GM19238 (cell line): ENCODE measurements around the gene SMIM9.
A peak's percentile ranks its signal among the peaks of the same experiment; 100 is the strongest.

ENCODE experiments used
- DNase-seq: peaks from one replicate; pipeline ENCODE4 v3.0.0; 2011; ENCODE audit warnings: low spot score; ENCODE audit not compliant: insufficient read length

SMIM9 gene

GRCh38 chrX:154815274-154815818 lies 19.1 kb downstream of the SMIM9 start:
- no peak for DNase-seq

- no peak for DNase-seq
Observed at GRCh38 chrX:154813801-154814200, 20.7 kb downstream of the SMIM9 start.

GRCh38 chrX:154812341-154813101 lies 21.9 kb downstream of the SMIM9 start:
- no peak for DNase-seq

- no peak for DNase-seq
Observed at GRCh38 chrX:154809939-154810665, 24.4 kb downstream of the SMIM9 start.

- DNase-seq = no peak
Observed at GRCh38 chrX:154806837-154807501, 27.5 kb downstream of the SMIM9 start.

GRCh38 chrX:154805696-154806091 lies 28.8 kb downstream of the SMIM9 start:
- no peak for DNase-seq

- peak; percentile 66 for DNase-seq
Observed at GRCh38 chrX:154804957-154805695, 29.3 kb downstream of the SMIM9 start, which contains the start of gene MPP1. TSS of gene MPP1 (minus strand) at chrX:154805485. CDS start at chrX:154805373, 112 bp downstream.

GRCh38 chrX:154804261-154804956 lies 30.1 kb downstream of the SMIM9 start:
- no peak for DNase-seq

GRCh38 chrX:154802947-154803346 lies 31.5 kb downstream of the SMIM9 start:
- DNase-seq = no peak

- DNase-seq = no peak
Observed at GRCh38 chrX:154800478-154801210, 33.8 kb downstream of the SMIM9 start.

- DNase-seq = no peak
Observed at GRCh38 chrX:154799556-154800348, 34.7 kb downstream of the SMIM9 start.

- DNase-seq = no peak
Observed at GRCh38 chrX:154797006-154797405, 37.5 kb downstream of the SMIM9 start.

- no peak for DNase-seq
Observed at GRCh38 chrX:154795016-154795415, 39.4 kb downstream of the SMIM9 start.

- DNase-seq = no peak
Observed at GRCh38 chrX:154793084-154793795, 41.2 kb downstream of the SMIM9 start.

GRCh38 chrX:154791939-154792338 lies 42.5 kb downstream of the SMIM9 start:
- DNase-seq = no peak

GRCh38 chrX:154791467-154791866 lies 43.0 kb downstream of the SMIM9 start:
- DNase-seq = no peak

GRCh38 chrX:154785716-154786115 lies 48.7 kb downstream of the SMIM9 start:
- DNase-seq = no peak
